ENCODE data around the gene ZRANB1.

DNA sequence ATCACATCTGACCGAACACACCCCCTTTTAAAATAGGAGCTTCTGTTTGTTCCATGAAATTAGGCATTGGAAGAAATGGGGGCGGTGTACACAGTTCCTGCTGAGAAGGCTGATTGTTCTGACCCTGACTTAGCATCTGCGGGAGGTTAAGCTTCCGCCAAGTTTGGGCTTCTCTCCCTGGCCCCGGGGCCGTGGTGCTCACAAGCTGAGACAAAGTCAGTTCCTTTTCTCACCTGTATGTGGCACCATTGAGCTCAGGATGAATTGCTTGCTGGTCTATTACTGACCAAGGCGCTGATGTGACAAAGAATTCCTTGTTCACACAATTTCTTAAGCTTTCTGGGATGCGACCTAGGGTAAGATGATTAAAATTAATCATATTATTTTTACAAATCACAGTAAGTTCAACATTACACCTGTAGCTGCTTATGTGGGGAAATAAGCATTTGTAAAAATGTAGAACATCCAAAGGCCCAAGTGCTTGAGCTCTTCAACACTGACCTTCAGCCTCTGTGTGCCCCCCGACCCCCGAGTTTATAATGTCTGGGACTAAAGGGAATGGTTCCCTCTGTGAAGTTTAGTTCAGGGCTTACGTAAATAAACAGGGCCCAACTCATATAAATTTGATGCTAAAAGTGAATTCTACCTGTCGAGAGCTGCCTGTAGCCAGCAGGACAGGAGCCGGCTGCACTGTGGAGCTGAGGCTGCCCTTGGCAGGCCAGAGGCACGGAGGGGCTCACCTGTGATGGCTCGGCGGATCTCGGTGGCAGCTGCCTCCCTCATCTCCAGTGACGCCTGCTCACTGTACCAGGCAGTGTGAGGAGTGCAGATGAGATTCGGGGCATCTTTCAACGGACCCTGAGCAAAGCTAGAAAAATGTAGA is 50.8 kb downstream of the ZRANB1 start:
- TF ChIP-seq ZNF274 (IDR thresholded peaks at IDR 0.05; ENCODE audit: low read depth, low read length) (no peak), YY1 (IDR thresholded peaks at IDR 0.05; ENCODE audit: insufficient read depth, insufficient read length) (no peak)

Measured in NT2/D1 (cell line).